ENCODE data around the gene ANO2.

GRCh38 chr12:5912437-5913334, 32.4 kb downstream of the ANO2 start:
- TF ChIP-seq CTCF (conservative IDR thresholded peaks at IDR 0.05; ENCODE audit: low read depth, low read length) (peak; percentile 48), EZH2 (IDR thresholded peaks at IDR 0.05; ENCODE audit: low read length, unreplicated experiment) (no peak), EZH2phosphoT487 (IDR thresholded peaks at IDR 0.05; ENCODE audit: borderline replicate concordance, low read length) (no peak)
